Stimulated activated CD8-positive, alpha-beta memory T cell treated with anti-CD3 and anti-CD28 coated beads, Interleukin-2, amount 100 ng/mL, for 1 hour (primary cell): ENCODE results near the gene AVL9.
"Not testable (repeated sequence)": the region's sequence is repeated elsewhere in the genome, so short reads cannot be mapped to it uniquely, and the experiment has no call there.

ENCODE experiments used
- DNase-seq, 2 donors: peaks; one replicate each; pipeline ENCODE4 v3.0.0-alpha.2; 2020; ENCODE audit warnings: low read depth in 2 of 2

Gene AVL9

GRCh38 chr7:32495298-32496051, at the start of gene AVL9:
TSS of gene AVL9 (plus strand) at chr7:32495489. CDS start at chr7:32495710, 221 bp downstream.
- DNase-seq = peak; percentile 98 to 99

- DNase-seq = no peak
Observed at GRCh38 chr7:32447218-32447617, 48.1 kb upstream of the AVL9 start.

- DNase-seq = no peak
Observed at GRCh38 chr7:32453341-32454011, 41.8 kb upstream of the AVL9 start.

- no peak for DNase-seq
Observed at GRCh38 chr7:32458025-32458424, 37.3 kb upstream of the AVL9 start.

- DNase-seq = no peak
Observed at GRCh38 chr7:32459788-32460187, 35.5 kb upstream of the AVL9 start.

- no peak for DNase-seq
Observed at GRCh38 chr7:32461484-32461883, 33.8 kb upstream of the AVL9 start.

- no peak for DNase-seq
Observed at GRCh38 chr7:32462451-32462850, 32.8 kb upstream of the AVL9 start.

- DNase-seq = no peak
Observed at GRCh38 chr7:32462977-32463376, 32.3 kb upstream of the AVL9 start.

GRCh38 chr7:32464641-32465416, 30.5 kb upstream of the AVL9 start:
- DNase-seq = not testable (repeated sequence)

- DNase-seq = not testable (repeated sequence)
Observed at GRCh38 chr7:32470004-32470403, 25.3 kb upstream of the AVL9 start.

GRCh38 chr7:32470871-32471270, 24.4 kb upstream of the AVL9 start:
- DNase-seq = no peak

GRCh38 chr7:32472015-32472414, 23.3 kb upstream of the AVL9 start:
- no peak for DNase-seq

- no peak for DNase-seq
Observed at GRCh38 chr7:32474008-32474407, 21.3 kb upstream of the AVL9 start.

- DNase-seq = no peak
Observed at GRCh38 chr7:32476816-32477648, 18.3 kb upstream of the AVL9 start.

- no peak for DNase-seq
Observed at GRCh38 chr7:32477649-32477980, 17.7 kb upstream of the AVL9 start.

GRCh38 chr7:32479574-32480200, 15.6 kb upstream of the AVL9 start:
- DNase-seq = no peak

GRCh38 chr7:32481176-32481575, 14.1 kb upstream of the AVL9 start:
- DNase-seq = no peak

- no peak for DNase-seq
Observed at GRCh38 chr7:32481921-32482320, 13.4 kb upstream of the AVL9 start.

GRCh38 chr7:32489788-32490126, 5.5 kb upstream of the AVL9 start:
- DNase-seq = no peak

GRCh38 chr7:32490127-32490796, 5.0 kb upstream of the AVL9 start, which contains the start of gene LSM5:
TSS of gene LSM5 (minus strand) at chr7:32490380. CDS start at chr7:32490365, 15 bp downstream.
- DNase-seq = peak; percentile 75 to 79

GRCh38 chr7:32494946-32495297, 367 bp upstream of the AVL9 start:
- no peak for DNase-seq
